ENCODE results near the gene CYP1B1. TPM values are rescaled to one million over a fixed set of nuclear protein-coding genes. Genes with fewer than 3 reads are reported as not detected.

Gene CYP1B1
- total and polyA plus RNA-seq, 10 donors, result 17.7 to 121 (median 58.1) TPM

- H3K27ac ChIP-seq, result peak overlapping the region in 7 of 8 donors; percentile 36 to 88 (median 87)
- DNase-seq, result peak; percentile 80
- H3K36me3 ChIP-seq, result peaks cover 0 to 14% (median 0%) of the 10 kb centered on the region in 6 donors
- intact Hi-C loops (cut with DNase I; ENCODE audit: low total_unique reads), result no loop called here
- peaks cover 0 to 72% (median 49%) of the 10 kb centered on the region in 7 donors for H3K27me3 ChIP-seq (replicated peaks in 1 of 7)
- no peaks in the 10 kb centered on the region for H3K9me3 ChIP-seq
- TF ChIP-seq POLR2A (IDR thresholded peaks at IDR 0.05) (no peak), CTCF (IDR thresholded peaks at IDR 0.05 in 8 of 11, conservative IDR thresholded peaks at IDR 0.05 in 3 of 11) (no peak), POLR2AphosphoS5 (IDR thresholded peaks at IDR 0.05) (peak in 1 of 3 donors; percentile 39)
- peaks cover 28 to 64% (median 43%) of the 10 kb centered on the region in 6 donors for H3K4me1 ChIP-seq
- WGBS, 5 donors, result 6 to 18% (median 12%) methylated on average over 20 to 58 of the region's 58 CpGs
- peak overlapping the region; percentile 20 to 72 (median 55) for H3K4me3 ChIP-seq
Observed at GRCh38 chr2:38074058-38074763, 1.7 kb downstream of the CYP1B1 start.

- H3K27ac ChIP-seq, result peak overlapping the region in 6 of 8 donors; percentile 9 to 88 (median 87)
- DNase-seq, result no peak
- intact Hi-C loops (cut with DNase I; ENCODE audit: low total_unique reads), result no loop called here
Observed at GRCh38 chr2:38073211-38074057, 2.5 kb downstream of the CYP1B1 start.

GRCh38 chr2:38070438-38070837 is 5.5 kb downstream of the CYP1B1 start:
- WGBS, 5 donors, result 45 to 68% (median 64%) methylated on average over 3 of the region's 3 CpGs
- Histone ChIP-seq H3K36me3 (peaks cover 0 to 14% (median 0%) of the 10 kb centered on the region in 6 donors), H3K27ac (peak overlapping the region in 2 of 8 donors; percentile 22 to 28)

More at GRCh38 chr2:38073211-38074057, 2.5 kb downstream of the CYP1B1 start:
- Histone ChIP-seq H3K4me3 (peak overlapping the region in 7 of 8 donors; percentile 19 to 72 (median 54)), H3K9me3 (no peaks in the 10 kb centered on the region), H3K36me3 (peaks cover 0 to 14% (median 0%) of the 10 kb centered on the region in 6 donors), H3K4me1 (peaks cover 28 to 57% (median 41%) of the 10 kb centered on the region in 6 donors), H3K27me3 (replicated peaks in 1 of 7) (peaks cover 0 to 65% (median 49%) of the 10 kb centered on the region in 7 donors)
- WGBS, 5 donors, result 23 to 40% (median 29%) methylated on average over 30 to 32 of the region's 32 CpGs
- TF ChIP-seq POLR2AphosphoS5 (IDR thresholded peaks at IDR 0.05), result no peak
- no peak for TF ChIP-seq CTCF (IDR thresholded peaks at IDR 0.05 in 8 of 11, conservative IDR thresholded peaks at IDR 0.05 in 3 of 11)
- TF ChIP-seq POLR2A (IDR thresholded peaks at IDR 0.05), result no peak

More at GRCh38 chr2:38070438-38070837, 5.5 kb downstream of the CYP1B1 start:
- TF ChIP-seq POLR2A (IDR thresholded peaks at IDR 0.05) (no peak), CTCF (IDR thresholded peaks at IDR 0.05 in 8 of 11, conservative IDR thresholded peaks at IDR 0.05 in 3 of 11) (no peak), POLR2AphosphoS5 (IDR thresholded peaks at IDR 0.05) (no peak)
- DNase-seq, result no peak
- Histone ChIP-seq H3K27me3 (replicated peaks in 1 of 7) (peaks cover 0 to 35% (median 26%) of the 10 kb centered on the region in 7 donors), H3K4me1 (peaks cover 10 to 27% (median 18%) of the 10 kb centered on the region in 6 donors), H3K4me3 (peak overlapping the region in 2 of 8 donors; percentile 15 to 72), H3K9me3 (no peaks in the 10 kb centered on the region)
- intact Hi-C loops (cut with DNase I; ENCODE audit: low total_unique reads), result no loop called here

All from spleen (tissue), 11 donors.